EL (cell line): ENCODE results near the gene IFI6.
"Not testable (repeated sequence)": the region's sequence is repeated elsewhere in the genome, so short reads cannot be mapped to it uniquely, and the experiment has no call there.

Source experiments
- DNase-seq: peaks from one replicate; pipeline ENCODE4 v3.0.0-alpha.2; 2016

IFI6 gene

GRCh38 chr1:27671964-27672749 is at the start of gene IFI6:
IFI6 (minus strand) TSS chr1:27672192; CDS start chr1:27669314, 2,878 bp downstream.
- peak; percentile 99 for DNase-seq

DNA sequence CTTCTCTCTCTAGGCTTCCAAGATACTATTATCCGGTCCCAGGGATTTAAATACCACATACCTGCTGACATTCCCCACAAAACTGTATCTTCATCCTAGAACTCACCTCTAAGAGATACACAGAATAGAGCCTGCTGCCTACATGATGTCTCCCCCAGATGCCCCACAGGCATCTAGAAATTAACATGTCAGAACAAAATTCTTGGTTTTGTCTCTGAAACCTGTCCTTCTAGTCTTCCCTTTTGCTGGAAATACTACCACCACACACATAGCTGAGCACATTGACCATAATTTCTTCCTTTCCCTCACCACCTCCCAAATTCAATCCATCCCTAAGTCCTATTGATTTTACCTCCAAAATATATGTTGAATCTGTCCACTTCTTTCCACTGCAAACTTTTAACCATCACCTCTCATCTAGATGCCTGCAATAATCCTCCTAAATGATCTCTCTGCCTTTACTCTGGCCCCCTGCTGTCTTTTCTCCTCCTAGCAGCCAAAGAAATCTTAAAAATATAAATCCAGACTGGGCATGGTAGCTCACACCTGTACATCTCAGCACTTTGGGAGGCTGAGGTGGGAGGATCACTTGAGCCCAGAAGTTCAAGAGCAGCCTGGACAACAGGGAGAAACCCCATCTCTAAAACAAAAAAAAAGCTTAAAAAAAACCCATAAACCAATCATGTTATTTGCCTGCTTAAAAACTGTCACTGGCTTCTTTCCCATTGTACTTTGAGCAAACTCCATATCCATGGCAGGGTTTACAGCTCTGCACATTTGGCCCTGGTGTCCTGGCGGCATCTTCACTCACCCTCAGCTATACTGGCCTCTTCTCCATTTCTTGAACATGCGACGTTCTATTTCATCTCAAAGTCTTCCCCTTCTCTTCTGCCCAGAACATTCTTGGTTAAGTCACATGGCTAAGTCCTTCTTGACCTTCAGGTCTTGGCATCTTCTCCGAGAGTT is 47.6 kb upstream of the IFI6 start:
- peak; percentile 15 for DNase-seq

- DNase-seq: no peak
Observed at GRCh38 chr1:27716262-27716895, 44.4 kb upstream of the IFI6 start.

DNA sequence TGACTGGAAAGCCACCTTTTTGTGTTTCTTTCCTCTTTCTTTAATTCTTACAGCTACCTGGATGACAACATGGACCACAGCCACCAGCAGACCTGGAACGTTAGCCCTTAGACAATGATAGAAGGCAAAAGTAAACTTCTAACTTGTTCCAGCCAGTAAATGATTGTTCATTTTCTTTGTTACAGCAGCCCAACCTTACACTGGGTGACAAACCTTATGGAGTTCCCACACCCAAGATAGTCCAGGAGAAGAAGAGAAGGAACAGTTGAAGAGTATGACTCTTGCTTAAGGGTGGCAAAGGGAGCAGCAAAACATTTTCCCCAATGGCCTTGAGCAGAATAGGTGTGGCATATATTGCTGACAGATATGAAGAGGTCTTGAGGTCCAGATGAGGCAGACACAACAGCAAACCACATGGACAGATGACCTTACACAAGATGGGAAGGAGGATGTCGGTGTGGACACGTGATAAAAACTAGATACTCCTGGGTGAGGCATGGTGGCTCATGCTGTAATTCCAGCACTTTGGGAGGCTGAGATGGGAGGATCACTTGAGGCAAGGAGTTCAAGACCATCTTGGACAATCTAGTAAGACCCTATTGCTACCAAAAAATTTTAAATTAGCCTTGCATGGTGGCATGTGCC is 42.0 kb upstream of the IFI6 start:
- DNase-seq: no peak

GRCh38 chr1:27713139-27713725 is 41.2 kb upstream of the IFI6 start:
- no peak for DNase-seq

DNA sequence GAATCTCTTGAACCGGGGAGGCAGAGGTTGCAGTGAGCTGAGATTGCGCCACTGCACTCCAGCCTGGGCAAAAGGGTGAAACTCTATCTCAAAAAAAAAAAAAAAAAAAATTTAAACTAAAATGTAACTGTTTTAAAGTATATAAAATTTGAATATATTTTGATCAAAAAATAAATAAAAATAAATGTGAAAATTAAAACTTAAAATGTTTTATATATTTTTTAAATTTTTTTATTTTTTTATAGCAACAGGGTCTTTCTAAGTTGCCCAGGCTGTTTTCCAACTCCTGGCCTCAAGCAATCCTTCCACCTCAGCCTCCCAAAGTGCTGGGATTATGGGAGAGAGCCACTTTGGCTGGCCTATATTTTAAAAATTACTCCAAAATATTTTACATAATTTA is 38.6 kb upstream of the IFI6 start:
- DNase-seq: no peak

GRCh38 chr1:27705545-27705944 is 33.6 kb upstream of the IFI6 start:
- no peak for DNase-seq

DNA sequence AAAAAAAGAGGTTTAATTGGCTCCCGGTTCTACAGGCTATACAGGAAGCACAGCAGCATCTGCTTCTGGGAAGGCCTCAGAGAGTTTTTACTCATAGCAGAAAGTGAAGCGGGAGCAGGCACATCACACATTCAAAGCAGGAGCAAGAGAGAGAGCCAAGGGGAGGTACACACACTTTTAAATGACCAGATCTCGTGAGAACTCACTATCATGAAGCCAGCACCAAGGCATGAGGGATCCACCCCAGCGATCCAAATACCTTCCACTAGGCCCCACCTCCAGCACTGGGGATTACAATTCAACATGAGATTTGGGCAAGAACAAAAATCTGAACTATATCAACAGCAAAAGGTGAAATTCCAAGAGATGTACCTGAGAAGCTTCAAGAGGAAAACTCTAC is 33.0 kb upstream of the IFI6 start:
- DNase-seq: no peak

- DNase-seq: not testable (repeated sequence)
Observed at GRCh38 chr1:27696835-27697234, 24.8 kb upstream of the IFI6 start.

DNA sequence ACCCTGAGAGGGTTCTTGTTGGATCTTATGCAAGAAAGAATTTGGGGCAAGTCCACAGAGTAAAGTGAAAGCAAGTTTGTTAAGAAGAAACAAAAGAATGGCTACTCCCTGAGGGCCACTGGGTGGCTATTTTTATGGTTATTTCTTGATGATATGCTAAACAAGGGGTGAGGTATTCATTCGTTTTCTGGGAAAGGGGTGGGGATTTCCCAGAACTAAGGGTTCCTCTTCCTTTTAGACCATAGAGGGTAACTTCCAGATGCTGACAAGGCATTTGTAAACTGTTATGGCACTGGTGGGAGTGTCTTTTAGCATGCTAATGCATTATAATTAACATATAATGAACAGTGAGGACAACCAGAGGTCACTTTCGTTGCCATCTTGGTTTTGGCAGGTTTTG is 18.2 kb upstream of the IFI6 start:
- DNase-seq: no peak

DNA sequence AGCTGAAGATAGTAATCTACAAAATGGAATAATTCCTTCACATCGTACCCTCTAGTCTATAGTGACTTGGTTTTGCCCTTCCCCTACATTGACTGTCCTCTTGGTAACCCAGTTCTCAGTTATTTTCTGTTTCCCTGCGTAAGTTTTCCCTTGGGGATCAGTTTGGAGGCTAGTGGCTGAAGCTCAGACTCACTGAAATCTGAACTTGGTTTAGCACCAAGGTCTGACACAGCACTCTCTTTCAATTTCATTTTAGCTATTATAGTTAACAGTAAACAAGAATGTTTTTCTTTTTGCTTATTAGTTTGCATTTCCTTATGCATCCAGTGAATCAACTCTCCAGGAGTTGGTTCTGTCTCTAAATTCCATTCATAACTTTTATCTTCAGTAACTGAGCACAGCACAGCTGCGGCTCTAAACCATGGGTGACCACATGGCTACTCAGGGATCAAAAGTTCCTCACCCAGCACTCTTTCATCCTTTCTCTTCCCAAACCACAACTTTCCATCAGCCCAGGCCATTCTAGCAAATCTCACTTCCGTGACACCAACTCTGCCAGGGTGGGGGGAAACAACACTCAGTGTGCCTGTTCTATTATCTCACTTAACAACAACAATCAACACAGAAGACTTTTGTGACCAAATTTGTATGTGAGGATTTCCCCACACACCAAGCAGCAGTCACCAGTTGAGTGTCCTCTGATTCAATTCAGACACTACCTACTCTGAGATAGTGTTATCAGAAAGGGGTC is 17.6 kb upstream of the IFI6 start:
- peak; percentile 81 for DNase-seq

GRCh38 chr1:27687906-27688305 is 15.9 kb upstream of the IFI6 start:
- DNase-seq: no peak

DNA sequence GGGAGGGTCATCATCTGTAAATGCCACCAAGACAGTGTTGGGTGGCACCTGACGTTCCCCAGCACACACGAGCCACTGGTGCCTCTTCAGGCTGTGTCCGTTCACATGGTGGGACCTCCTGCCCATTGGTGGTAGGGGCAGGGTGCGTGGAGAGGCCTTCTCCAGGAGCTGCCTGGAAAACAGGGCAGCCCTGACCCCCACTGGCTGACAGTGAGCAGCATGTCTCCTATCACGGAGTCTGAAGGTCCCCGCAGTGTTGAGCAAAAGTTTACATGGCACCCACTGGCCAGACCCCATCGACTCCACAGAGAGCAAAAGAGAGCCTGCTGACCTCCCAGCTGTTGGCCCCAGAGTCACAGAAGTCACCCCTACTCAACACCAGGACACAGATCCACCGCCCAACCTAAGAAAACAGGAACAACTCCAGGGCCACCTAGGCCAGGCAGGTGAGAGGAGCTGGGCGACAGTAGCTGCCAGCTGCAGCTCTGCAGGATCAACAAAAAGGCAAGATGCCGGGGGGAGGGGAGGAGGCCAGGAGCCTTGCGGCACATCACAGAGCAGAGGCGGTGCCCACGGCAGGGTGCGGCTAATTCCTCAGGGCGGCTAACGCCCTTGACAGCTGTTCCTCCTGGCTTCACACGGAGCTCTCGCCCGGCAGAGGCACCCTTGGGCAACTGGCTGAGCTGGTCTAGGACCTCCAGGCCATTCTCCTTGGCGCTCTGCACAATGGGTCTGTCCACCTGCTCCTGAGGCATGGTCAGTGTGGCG is 14.4 kb upstream of the IFI6 start:
- no peak for DNase-seq

DNA sequence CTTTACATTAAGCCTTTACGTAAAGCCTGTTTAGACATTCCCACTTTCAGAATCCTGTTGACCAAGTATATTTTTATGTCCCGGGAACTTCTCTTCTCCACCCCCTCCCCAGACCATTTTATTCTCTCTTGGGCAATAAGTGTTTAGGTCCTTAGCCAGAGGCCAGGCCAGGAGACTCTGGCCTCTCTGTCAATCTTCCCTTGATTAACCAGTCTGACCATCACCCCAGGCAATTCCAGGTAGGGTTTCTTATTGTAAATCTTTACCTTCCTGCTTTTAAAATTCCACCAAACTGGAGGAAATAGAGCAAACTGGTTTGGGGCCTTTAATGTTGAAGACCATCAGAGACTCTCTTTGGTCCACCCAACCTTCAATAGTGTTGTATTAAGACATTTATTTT is 12.2 kb upstream of the IFI6 start:
- no peak for DNase-seq

DNA sequence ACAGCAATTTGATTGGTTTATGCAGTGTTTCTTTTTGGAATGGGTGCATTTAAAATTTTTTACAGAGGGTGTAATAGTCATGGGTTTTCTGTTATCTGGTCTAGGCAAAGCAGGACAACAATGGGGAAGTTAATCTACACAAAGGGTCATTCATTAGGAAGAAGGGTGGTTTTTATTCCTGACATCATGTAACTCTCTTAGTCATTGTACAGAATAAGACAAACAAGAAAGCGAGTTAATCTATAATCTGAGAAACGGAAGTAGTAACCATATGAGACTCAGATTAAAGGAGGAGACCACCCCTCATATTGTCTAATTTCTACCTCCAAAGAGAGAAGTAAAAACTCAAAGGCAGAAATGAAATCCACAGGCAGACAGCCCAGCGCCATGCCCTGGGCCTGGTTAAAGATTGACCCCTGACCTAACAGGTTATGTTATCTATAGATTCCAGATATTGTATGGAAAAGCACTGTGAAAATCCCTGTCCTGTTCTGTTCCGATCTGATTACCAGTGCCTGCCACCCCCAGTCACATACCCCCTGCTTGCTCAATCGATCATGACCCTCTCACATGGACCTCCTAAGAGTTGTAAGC is 10.5 kb upstream of the IFI6 start:
- DNase-seq: no peak

GRCh38 chr1:27681580-27681979 is 9.6 kb upstream of the IFI6 start:
- DNase-seq: not testable (repeated sequence)

DNA sequence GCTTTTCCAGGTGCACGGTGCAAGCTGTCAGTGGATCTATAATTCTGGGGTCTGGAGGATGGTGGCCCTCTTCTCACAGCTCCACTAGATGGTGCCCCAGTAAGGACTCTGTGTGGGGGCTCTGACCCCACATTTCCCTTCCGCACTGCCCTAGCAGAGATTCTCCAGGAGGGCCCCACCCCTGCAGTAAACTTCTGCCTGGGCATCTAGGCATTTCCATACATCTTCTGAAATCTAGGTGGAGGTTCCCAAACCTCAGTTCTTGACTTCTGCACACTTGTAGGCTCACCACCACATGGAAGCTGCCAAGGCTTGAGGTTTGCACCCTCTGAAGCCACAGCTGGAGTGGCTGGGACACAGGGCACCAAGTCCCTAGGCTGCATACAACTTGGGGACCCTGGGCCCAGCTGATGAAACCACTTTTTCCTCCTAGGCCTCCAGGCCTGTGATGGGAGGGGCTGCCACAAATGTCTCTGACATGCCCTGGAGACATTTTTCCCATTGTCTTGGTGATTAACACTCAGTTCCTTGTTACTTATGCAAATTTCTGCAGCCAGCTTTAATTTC is 8.3 kb upstream of the IFI6 start:
- not testable (repeated sequence) for DNase-seq

- no peak for DNase-seq
Observed at GRCh38 chr1:27678747-27679146, 6.8 kb upstream of the IFI6 start.

- DNase-seq: no peak
Observed at GRCh38 chr1:27676410-27676809, 4.4 kb upstream of the IFI6 start.

- peak; percentile 83 for DNase-seq
Observed at GRCh38 chr1:27672750-27673112, 739 bp upstream of the IFI6 start.
